ENCODE measurements around the gene PHLDB1.

DNA sequence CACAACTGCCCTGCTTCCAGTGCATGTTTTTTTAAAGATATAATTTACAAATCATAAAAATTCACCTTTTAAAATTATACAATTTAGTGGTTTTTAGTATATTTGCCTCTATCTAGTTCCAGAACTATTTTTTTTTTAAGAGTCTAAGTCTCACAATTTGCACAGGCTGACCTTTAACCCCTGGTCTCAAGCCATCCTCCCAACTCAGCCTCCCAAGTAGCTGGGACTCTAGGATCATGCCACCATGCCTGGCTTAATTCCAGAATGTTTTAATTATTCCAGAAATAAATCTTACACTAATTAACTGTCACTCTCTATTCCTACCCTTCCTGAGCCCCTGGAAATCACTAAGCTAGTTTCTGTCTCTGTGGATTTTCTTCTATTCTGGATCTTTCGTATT lies 36.6 kb upstream of the PHLDB1 start:
- TF ChIP-seq, protein P1, sequence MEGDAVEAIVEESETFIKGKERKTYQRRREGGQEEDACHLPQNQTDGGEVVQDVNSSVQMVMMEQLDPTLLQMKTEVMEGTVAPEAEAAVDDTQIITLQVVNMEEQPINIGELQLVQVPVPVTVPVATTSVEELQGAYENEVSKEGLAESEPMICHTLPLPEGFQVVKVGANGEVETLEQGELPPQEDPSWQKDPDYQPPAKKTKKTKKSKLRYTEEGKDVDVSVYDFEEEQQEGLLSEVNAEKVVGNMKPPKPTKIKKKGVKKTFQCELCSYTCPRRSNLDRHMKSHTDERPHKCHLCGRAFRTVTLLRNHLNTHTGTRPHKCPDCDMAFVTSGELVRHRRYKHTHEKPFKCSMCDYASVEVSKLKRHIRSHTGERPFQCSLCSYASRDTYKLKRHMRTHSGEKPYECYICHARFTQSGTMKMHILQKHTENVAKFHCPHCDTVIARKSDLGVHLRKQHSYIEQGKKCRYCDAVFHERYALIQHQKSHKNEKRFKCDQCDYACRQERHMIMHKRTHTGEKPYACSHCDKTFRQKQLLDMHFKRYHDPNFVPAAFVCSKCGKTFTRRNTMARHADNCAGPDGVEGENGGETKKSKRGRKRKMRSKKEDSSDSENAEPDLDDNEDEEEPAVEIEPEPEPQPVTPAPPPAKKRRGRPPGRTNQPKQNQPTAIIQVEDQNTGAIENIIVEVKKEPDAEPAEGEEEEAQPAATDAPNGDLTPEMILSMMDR (optimal IDR thresholded peaks at IDR 0.05 in 1 of 3, IDR thresholded peaks at IDR 0.05 in 1 of 3, conservative IDR thresholded peaks at IDR 0.05 in 1 of 3; ENCODE audit: extremely low read depth in 1 of 3, insufficient read depth in 2 of 3, low read length in 3 of 3): no peak
- no peak for TF ChIP-seq EZH2 (IDR thresholded peaks at IDR 0.05; ENCODE audit: low read length)

Measured in keratinocyte (primary cell).